Smooth muscle cell (in vitro differentiated cells): ENCODE results near the gene GALNT11. TPM values are rescaled to one million over a fixed set of nuclear protein-coding genes. Genes with fewer than 3 reads are reported as not detected.

Source experiments
- DNase-seq: peaks from one replicate; lab custom pipeline; 2025; ENCODE audit not compliant: unreplicated experiment; lab: John Stamatoyannopoulos, UW
- H2AFZ ChIP-seq: fragments of 200-600 bp; sonication (generic); 2 replicates; pipeline ENCODE4 v1.6.0; 2016; ENCODE audit warnings: antibody characterized with exemption, low read depth, mild to moderate bottlenecking
- H3F3A ChIP-seq: fragments of 200-600 bp; sonication (generic); 2 replicates; pipeline ENCODE4 v1.6.0; 2017; ENCODE audit warnings: antibody characterized with exemption, low read depth
- H3K27ac ChIP-seq: fragments of 200-600 bp; sonication (generic); 2 replicates; pipeline ENCODE4 v1.5.1; 2016; ENCODE audit warnings: low read depth, mild to moderate bottlenecking
- H3K27me3 ChIP-seq: fragments of 200-600 bp; sonication (generic); 2 replicates; pipeline ENCODE4 v1.6.1; 2016; ENCODE audit warnings: low read depth, mild to moderate bottlenecking
- H3K36me3 ChIP-seq: fragments of 200-600 bp; sonication (generic); 2 replicates; pipeline ENCODE4 v1.5.1; 2016; ENCODE audit warnings: low read depth
- H3K4me1 ChIP-seq: fragments of 200-600 bp; sonication (generic); 2 replicates; pipeline ENCODE4 v1.5.1; 2016; ENCODE audit warnings: low read depth
- H3K4me2 ChIP-seq: fragments of 200-600 bp; sonication (generic); 2 replicates; pipeline ENCODE4 v1.6.0; 2016; ENCODE audit warnings: mild to moderate bottlenecking
- H3K4me3 ChIP-seq: fragments of 200-600 bp; sonication (generic); 2 replicates; pipeline ENCODE4 v1.5.1; 2016; ENCODE audit warnings: mild to moderate bottlenecking
- H3K79me2 ChIP-seq: fragments of 200-600 bp; sonication (generic); 2 replicates; pipeline ENCODE4 v1.6.0; 2016; ENCODE audit warnings: low read depth, mild to moderate bottlenecking
- H3K9ac ChIP-seq: fragments of 200-600 bp; sonication (generic); 2 replicates; pipeline ENCODE4 v1.6.0; 2016; ENCODE audit warnings: low read depth
- H3K9me3 ChIP-seq: fragments of 200-600 bp; sonication (generic); replicated peaks from 2 replicates; pipeline ENCODE4 v1.5.1; 2016; ENCODE audit warnings: low read depth
- H4K20me1 ChIP-seq: fragments of 200-600 bp; sonication (generic); 2 replicates; pipeline ENCODE4 v1.6.0; 2016; ENCODE audit warnings: low read depth
- WGBS: methylation state at CpG from one replicate; pipeline ENCODE4 v1.1.7; 2016; ENCODE audit warnings: low lambda C conversion rate; 5-methylcytosine and 5-hydroxymethylcytosine counted together
- polyA plus RNA-seq: library from polyadenylated mRNA; unstranded; fragments of >200 nt; fragmentation: Nextera tagmentation; extraction: Ambion mirVana; gene quantifications from 2 replicates; pipeline ENCODE4 v1.2.1, GENCODE V29; 2016
- total RNA-seq: library from RNA; depleted of rRNA; stranded (reverse); fragments of >200 nt; gene quantifications from 2 replicates; pipeline ENCODE4 v1.2.3, GENCODE V29; 2014
- TF ChIP-seq, protein P1 (sequence below): fragments of 200-600 bp; sonication (generic); IDR thresholded peaks from 2 replicates; pipeline ENCODE4 v1.5.1; 2017; ENCODE audit warnings: borderline replicate concordance, mild to moderate bottlenecking, antibody characterized with exemption; ENCODE audit not compliant: insufficient read depth, poor library complexity, severe bottlenecking

Gene GALNT11
- total and polyA plus RNA-seq, 2 experiments from 2014 or later = 40.8 to 73.6 TPM

DNA sequence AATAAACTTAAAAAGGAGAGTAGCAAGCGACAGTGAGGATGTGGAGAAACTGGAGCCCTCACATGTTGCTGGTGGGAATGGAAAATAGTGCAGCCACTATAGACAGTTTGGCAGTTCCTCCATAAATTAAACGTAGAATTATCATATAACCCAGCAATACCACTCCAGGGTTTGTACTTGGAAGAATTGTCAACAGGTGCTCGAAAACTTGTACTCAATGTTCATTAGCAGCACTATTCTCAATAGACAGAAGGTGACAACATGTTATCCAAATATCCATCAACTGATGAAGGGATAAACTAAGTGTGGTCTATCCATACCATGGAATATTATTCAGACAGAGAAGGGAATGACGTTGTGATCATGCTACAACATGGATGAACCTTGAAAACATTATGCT lies 71.9 kb downstream of the GALNT11 start:
- DNase-seq = no peak
- Histone ChIP-seq H3K36me3 (no peaks in the 10 kb centered on the region), H3K27me3 (no peaks in the 10 kb centered on the region), H3F3A (no peaks in the 10 kb centered on the region), H3K9ac (no peak overlapping the region), H4K20me1 (peaks cover 10% of the 10 kb centered on the region), H3K27ac (no peak overlapping the region), H2AFZ (no peak overlapping the region), H3K4me1 (peaks cover 1% of the 10 kb centered on the region), H3K79me2 (peaks cover 5% of the 10 kb centered on the region), H3K4me2 (no peak overlapping the region), H3K4me3 (no peak overlapping the region), H3K9me3 (no peaks in the 10 kb centered on the region)
- WGBS = 96% methylated on average over 4 of the region's 4 CpGs
- TF ChIP-seq, protein P1, sequence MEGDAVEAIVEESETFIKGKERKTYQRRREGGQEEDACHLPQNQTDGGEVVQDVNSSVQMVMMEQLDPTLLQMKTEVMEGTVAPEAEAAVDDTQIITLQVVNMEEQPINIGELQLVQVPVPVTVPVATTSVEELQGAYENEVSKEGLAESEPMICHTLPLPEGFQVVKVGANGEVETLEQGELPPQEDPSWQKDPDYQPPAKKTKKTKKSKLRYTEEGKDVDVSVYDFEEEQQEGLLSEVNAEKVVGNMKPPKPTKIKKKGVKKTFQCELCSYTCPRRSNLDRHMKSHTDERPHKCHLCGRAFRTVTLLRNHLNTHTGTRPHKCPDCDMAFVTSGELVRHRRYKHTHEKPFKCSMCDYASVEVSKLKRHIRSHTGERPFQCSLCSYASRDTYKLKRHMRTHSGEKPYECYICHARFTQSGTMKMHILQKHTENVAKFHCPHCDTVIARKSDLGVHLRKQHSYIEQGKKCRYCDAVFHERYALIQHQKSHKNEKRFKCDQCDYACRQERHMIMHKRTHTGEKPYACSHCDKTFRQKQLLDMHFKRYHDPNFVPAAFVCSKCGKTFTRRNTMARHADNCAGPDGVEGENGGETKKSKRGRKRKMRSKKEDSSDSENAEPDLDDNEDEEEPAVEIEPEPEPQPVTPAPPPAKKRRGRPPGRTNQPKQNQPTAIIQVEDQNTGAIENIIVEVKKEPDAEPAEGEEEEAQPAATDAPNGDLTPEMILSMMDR = no peak

DNA sequence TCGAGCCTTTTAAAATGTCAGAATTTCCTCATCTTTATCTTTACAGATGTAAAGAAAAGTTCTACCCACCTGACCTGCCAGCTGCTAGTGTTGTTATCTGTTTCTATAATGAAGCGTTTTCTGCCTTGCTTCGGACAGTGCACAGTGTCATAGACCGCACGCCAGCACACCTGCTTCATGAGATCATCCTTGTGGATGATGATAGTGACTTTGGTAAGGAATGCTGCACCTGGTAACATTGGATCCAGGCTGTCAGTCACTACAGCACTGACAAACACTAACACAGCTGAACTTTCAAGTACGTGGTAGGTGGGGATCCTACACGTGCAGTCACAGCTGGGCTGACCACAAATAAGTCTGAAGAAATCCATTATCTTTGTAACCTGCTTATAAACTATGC lies 77.6 kb downstream of the GALNT11 start:
- H3K27ac ChIP-seq = no peak overlapping the region
- H3K27me3 ChIP-seq = no peaks in the 10 kb centered on the region
- no peaks in the 10 kb centered on the region for H4K20me1 ChIP-seq
- H3K4me3 ChIP-seq = no peak overlapping the region
- DNase-seq = no peak
- no peak overlapping the region for H3K4me2 ChIP-seq
- no peaks in the 10 kb centered on the region for H3F3A ChIP-seq
- no peaks in the 10 kb centered on the region for H3K4me1 ChIP-seq
- 96% methylated on average over 7 of the region's 7 CpGs for WGBS
- TF ChIP-seq, protein P1 = no peak
- H3K9me3 ChIP-seq = no peaks in the 10 kb centered on the region
- no peak overlapping the region for H2AFZ ChIP-seq
- no peaks in the 10 kb centered on the region for H3K79me2 ChIP-seq
- no peak overlapping the region for H3K9ac ChIP-seq
- peaks cover 4% of the 10 kb centered on the region for H3K36me3 ChIP-seq

DNA sequence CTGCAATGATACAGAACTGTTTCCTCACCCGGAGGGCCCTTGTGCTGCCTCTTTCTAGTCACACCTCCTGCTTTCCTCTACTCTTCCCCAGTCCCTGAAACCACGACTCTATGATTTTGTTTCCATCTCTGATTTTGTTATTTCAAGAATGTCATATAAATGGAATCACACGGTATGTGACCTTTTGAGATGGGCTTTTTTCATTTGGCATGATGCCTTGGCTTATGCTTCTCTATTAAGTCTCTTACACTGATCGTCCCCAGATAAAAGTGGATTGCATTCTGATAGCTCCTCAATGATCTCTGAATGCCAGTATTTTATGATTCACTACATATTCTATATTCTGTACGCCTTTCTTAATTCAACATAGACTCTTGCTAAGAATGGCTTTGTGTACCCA lies 78.2 kb downstream of the GALNT11 start:
- DNase-seq = no peak
- Histone ChIP-seq H3F3A (no peaks in the 10 kb centered on the region), H4K20me1 (no peaks in the 10 kb centered on the region), H3K4me1 (no peaks in the 10 kb centered on the region), H3K27me3 (no peaks in the 10 kb centered on the region), H3K9me3 (no peaks in the 10 kb centered on the region), H3K4me3 (no peak overlapping the region), H3K79me2 (no peaks in the 10 kb centered on the region), H3K36me3 (peaks cover 4% of the 10 kb centered on the region), H3K9ac (no peak overlapping the region), H3K27ac (no peak overlapping the region), H2AFZ (no peak overlapping the region), H3K4me2 (no peak overlapping the region)
- TF ChIP-seq, protein P1 = no peak
- WGBS = 95% methylated on average over 5 of the region's 5 CpGs

DNA sequence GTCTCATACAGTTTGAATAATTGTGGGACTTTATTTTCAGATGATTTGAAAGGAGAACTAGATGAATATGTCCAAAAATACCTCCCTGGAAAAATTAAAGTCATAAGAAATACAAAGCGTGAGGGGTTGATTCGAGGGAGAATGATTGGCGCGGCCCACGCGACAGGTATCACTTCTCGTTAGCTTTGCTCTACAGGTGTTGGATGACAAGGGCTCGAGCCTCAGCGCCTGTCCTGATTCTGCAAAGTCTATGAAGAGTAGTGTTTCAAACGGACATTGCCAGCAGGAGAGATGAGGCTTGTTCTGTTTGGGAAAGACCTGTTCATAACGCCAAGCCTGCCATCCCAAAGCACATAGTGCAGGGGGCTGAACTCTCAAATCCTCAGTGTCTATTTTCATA lies 79.7 kb downstream of the GALNT11 start:
- peaks cover 4% of the 10 kb centered on the region for H3K36me3 ChIP-seq
- H3F3A ChIP-seq = no peaks in the 10 kb centered on the region
- H3K79me2 ChIP-seq = no peaks in the 10 kb centered on the region
- no peaks in the 10 kb centered on the region for H3K9me3 ChIP-seq
- no peak overlapping the region for H3K4me2 ChIP-seq
- no peaks in the 10 kb centered on the region for H3K27me3 ChIP-seq
- TF ChIP-seq, protein P1 = no peak
- H3K27ac ChIP-seq = no peak overlapping the region
- no peaks in the 10 kb centered on the region for H3K4me1 ChIP-seq
- no peaks in the 10 kb centered on the region for H4K20me1 ChIP-seq
- no peak for DNase-seq
- no peak overlapping the region for H3K9ac ChIP-seq
- 96% methylated on average over 11 of the region's 11 CpGs for WGBS
- no peak overlapping the region for H3K4me3 ChIP-seq
- H2AFZ ChIP-seq = no peak overlapping the region
